Measurements from ENCODE around the gene USP6.

- no peak for TF ChIP-seq ERG (CRISPR knock-in tag; IDR thresholded peaks at IDR 0.05)
- TF ChIP-seq, protein P1, sequence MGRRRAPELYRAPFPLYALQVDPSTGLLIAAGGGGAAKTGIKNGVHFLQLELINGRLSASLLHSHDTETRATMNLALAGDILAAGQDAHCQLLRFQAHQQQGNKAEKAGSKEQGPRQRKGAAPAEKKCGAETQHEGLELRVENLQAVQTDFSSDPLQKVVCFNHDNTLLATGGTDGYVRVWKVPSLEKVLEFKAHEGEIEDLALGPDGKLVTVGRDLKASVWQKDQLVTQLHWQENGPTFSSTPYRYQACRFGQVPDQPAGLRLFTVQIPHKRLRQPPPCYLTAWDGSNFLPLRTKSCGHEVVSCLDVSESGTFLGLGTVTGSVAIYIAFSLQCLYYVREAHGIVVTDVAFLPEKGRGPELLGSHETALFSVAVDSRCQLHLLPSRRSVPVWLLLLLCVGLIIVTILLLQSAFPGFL (CRISPR knock-in tag; IDR thresholded peaks at IDR 0.05; ENCODE audit: borderline replicate concordance), result no peak
- TF ChIP-seq JUN (CRISPR knock-in tag; IDR thresholded peaks at IDR 0.05), result no peak
- TF ChIP-seq, protein P2, sequence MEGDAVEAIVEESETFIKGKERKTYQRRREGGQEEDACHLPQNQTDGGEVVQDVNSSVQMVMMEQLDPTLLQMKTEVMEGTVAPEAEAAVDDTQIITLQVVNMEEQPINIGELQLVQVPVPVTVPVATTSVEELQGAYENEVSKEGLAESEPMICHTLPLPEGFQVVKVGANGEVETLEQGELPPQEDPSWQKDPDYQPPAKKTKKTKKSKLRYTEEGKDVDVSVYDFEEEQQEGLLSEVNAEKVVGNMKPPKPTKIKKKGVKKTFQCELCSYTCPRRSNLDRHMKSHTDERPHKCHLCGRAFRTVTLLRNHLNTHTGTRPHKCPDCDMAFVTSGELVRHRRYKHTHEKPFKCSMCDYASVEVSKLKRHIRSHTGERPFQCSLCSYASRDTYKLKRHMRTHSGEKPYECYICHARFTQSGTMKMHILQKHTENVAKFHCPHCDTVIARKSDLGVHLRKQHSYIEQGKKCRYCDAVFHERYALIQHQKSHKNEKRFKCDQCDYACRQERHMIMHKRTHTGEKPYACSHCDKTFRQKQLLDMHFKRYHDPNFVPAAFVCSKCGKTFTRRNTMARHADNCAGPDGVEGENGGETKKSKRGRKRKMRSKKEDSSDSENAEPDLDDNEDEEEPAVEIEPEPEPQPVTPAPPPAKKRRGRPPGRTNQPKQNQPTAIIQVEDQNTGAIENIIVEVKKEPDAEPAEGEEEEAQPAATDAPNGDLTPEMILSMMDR (IDR thresholded peaks at IDR 0.05), result no peak
- TF ChIP-seq, protein P3, sequence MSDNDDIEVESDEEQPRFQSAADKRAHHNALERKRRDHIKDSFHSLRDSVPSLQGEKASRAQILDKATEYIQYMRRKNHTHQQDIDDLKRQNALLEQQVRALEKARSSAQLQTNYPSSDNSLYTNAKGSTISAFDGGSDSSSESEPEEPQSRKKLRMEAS (CRISPR knock-in tag; IDR thresholded peaks at IDR 0.05), result no peak
- no peak for TF ChIP-seq TEAD1 (CRISPR knock-in tag; IDR thresholded peaks at IDR 0.05)
- TF ChIP-seq RELA (CRISPR knock-in tag; IDR thresholded peaks at IDR 0.05; ENCODE audit: borderline replicate concordance), result no peak
- TF ChIP-seq, protein P4, sequence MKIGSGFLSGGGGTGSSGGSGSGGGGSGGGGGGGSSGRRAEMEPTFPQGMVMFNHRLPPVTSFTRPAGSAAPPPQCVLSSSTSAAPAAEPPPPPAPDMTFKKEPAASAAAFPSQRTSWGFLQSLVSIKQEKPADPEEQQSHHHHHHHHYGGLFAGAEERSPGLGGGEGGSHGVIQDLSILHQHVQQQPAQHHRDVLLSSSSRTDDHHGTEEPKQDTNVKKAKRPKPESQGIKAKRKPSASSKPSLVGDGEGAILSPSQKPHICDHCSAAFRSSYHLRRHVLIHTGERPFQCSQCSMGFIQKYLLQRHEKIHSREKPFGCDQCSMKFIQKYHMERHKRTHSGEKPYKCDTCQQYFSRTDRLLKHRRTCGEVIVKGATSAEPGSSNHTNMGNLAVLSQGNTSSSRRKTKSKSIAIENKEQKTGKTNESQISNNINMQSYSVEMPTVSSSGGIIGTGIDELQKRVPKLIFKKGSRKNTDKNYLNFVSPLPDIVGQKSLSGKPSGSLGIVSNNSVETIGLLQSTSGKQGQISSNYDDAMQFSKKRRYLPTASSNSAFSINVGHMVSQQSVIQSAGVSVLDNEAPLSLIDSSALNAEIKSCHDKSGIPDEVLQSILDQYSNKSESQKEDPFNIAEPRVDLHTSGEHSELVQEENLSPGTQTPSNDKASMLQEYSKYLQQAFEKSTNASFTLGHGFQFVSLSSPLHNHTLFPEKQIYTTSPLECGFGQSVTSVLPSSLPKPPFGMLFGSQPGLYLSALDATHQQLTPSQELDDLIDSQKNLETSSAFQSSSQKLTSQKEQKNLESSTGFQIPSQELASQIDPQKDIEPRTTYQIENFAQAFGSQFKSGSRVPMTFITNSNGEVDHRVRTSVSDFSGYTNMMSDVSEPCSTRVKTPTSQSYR (CRISPR knock-in tag; IDR thresholded peaks at IDR 0.05), result no peak
- TF ChIP-seq ZNF512 (CRISPR knock-in tag; IDR thresholded peaks at IDR 0.05; ENCODE audit: borderline replicate concordance), result no peak
Measured at GRCh38 chr17:5080591-5080990, 35.2 kb upstream of the USP6 start.

All from WTC11 (cell line).